Cardiac fibroblast (primary cell): ENCODE measurements around the gene CPSF6.

Source experiments
- DNase-seq, 2 donors: peaks; one replicate each; pipeline versions ENCODE4 v3.0.0 to v3.0.0-alpha.2; 2010; ENCODE audit warnings: low read depth in 2 of 2
- H3K4me3 ChIP-seq, 2 donors: replicated peaks in 1 of 2; 1 replicate in 1 of 2; 2 replicates in 1 of 2; pipeline ENCODE4 v1.5.1; 2011; ENCODE audit warnings: low read depth in 2 of 2, low read length in 2 of 2, mild to moderate bottlenecking in 2 of 2, moderate library complexity in 1 of 2
- CTCF ChIP-seq: IDR thresholded peaks from one replicate; pipeline ENCODE4 v1.5.1; 2011; ENCODE audit warnings: low read depth, mild to moderate bottlenecking, low read length, inconsistent platforms

Gene CPSF6

GRCh38 chr12:69243099-69244084 is 4.0 kb downstream of the CPSF6 start:
- no peak for DNase-seq
- H3K4me3 ChIP-seq = no peak overlapping the region
- TF ChIP-seq CTCF = no peak

- TF ChIP-seq CTCF = no peak
These were observed 8.1 kb downstream of the CPSF6 start for GRCh38 chr12:69247268-69248018.

GRCh38 chr12:69252033-69252432 is 12.7 kb downstream of the CPSF6 start:
- DNase-seq = peak in 1 of 2 donors; percentile 11
- no peak overlapping the region for H3K4me3 ChIP-seq
- TF ChIP-seq CTCF = no peak

More at GRCh38 chr12:69247268-69248018, 8.1 kb downstream of the CPSF6 start:
- DNase-seq = no peak
- H3K4me3 ChIP-seq = no peak overlapping the region

GRCh38 chr12:69254046-69254445 is 14.7 kb downstream of the CPSF6 start:
- peak; percentile 67 to 80 for DNase-seq
- TF ChIP-seq CTCF = peak; percentile 66
- no peak overlapping the region for H3K4me3 ChIP-seq

GRCh38 chr12:69254862-69255261 is 15.5 kb downstream of the CPSF6 start:
- no peak for TF ChIP-seq CTCF
- no peak overlapping the region for H3K4me3 ChIP-seq
- no peak for DNase-seq

GRCh38 chr12:69258655-69259054 is 19.3 kb downstream of the CPSF6 start:
- H3K4me3 ChIP-seq = no peak overlapping the region
- no peak for TF ChIP-seq CTCF
- no peak for DNase-seq
